B cell (primary cell): Measurements from ENCODE around the gene DOCK1. TPM values are rescaled to one million over a fixed set of nuclear protein-coding genes. Genes with fewer than 3 reads are reported as not detected.

Source experiments
- ATAC-seq: fragments of 200-7000 bp; cut with Tn5 transposase; one replicate; pipeline ENCODE4 v1.10.0; 2021; ENCODE audit warnings: low read depth, mild to moderate bottlenecking, moderate number of reproducible peaks, moderate library complexity
- CTCF ChIA-PET: fragments of 350-600 bp; sonication (Branson Sonifier 250); formaldehyde crosslinking; loops from one replicate; lab custom pipeline; 2021; ENCODE audit warnings: antibody characterized with exemption, inconsistent platforms; lab: Charles Lee
- POLR2A ChIA-PET: fragments of 350-600 bp; sonication (Branson Sonifier 250); formaldehyde crosslinking; loops from one replicate; lab custom pipeline; 2021; ENCODE audit warnings: antibody characterized with exemption; lab: Charles Lee
- DNase-seq: peaks from one replicate; pipeline ENCODE4 v3.0.0; 2013
- H2AFZ ChIP-seq: 2 replicates; pipeline ENCODE4 v1.6.1; 2012; ENCODE audit warnings: mild to moderate bottlenecking, low read depth, low read length; ENCODE audit not compliant: insufficient read depth, poor library complexity, severe bottlenecking
- H3K27ac ChIP-seq, 2 donors: 1 replicate in 1 of 2; 2 replicates in 1 of 2; pipeline ENCODE4 v1.5.1; 2012 to 2013; ENCODE audit warnings: low read length in 2 of 2, mild to moderate bottlenecking in 2 of 2, moderate library complexity in 1 of 2
- H3K27me3 ChIP-seq, 4 experiments: fragments of 200-600 bp in 1 of 4; sonication (generic) in 1 of 4; replicated peaks in 1 of 4; 1 replicate in 2 of 4; 2 replicates in 2 of 4; pipeline versions ENCODE4 v1.6.1 to v1.7.0; 2013 to 2016; ENCODE audit warnings: low read length in 3 of 4, mild to moderate bottlenecking in 2 of 4, mixed read lengths in 1 of 4, moderate library complexity in 1 of 4; ENCODE audit not compliant: insufficient read depth in 4 of 4, control insufficient read depth in 3 of 4; ENCODE audit errors: control extremely low read depth in 1 of 4
- H3K36me3 ChIP-seq, 2 experiments: replicated peaks in 1 of 2; 1 replicate in 1 of 2; 2 replicates in 1 of 2; pipeline versions ENCODE4 v1.6.1 to v1.7.1; 2013; ENCODE audit warnings: low read length in 1 of 2; ENCODE audit not compliant: insufficient read depth in 2 of 2, control insufficient read depth in 1 of 2; ENCODE audit errors: control extremely low read depth in 1 of 2, extremely low read depth in 1 of 2
- H3K4me1 ChIP-seq, 2 donors: fragments of 200-600 bp in 1 of 2; sonication (generic) in 1 of 2; 1 replicate in 1 of 2; 2 replicates in 1 of 2; pipeline versions ENCODE4 v1.5.1 to v1.6.1; 2013 to 2017; ENCODE audit warnings: low read length in 2 of 2; ENCODE audit not compliant: control insufficient read depth in 2 of 2, insufficient read depth in 2 of 2
- H3K4me2 ChIP-seq: replicated peaks from 2 replicates; pipeline ENCODE3; 2012; ENCODE audit warnings: mild to moderate bottlenecking, low read depth, low read length; ENCODE audit not compliant: poor library complexity, severe bottlenecking
- H3K4me3 ChIP-seq, 5 experiments: fragments of 200-600 bp in 1 of 5; sonication (generic) in 1 of 5; 1 replicate in 3 of 5; 2 replicates in 2 of 5; pipeline versions ENCODE4 v1.5.1 to v1.7.0; 2011 to 2016; ENCODE audit warnings: low read length in 4 of 5, mild to moderate bottlenecking in 4 of 5, low read depth in 2 of 5, control low read depth in 1 of 5, moderate library complexity in 1 of 5; ENCODE audit not compliant: insufficient read depth in 1 of 5; ENCODE audit errors: control extremely low read depth in 1 of 5, extremely low read depth in 1 of 5
- H3K79me2 ChIP-seq: fragments of 200-600 bp; sonication (generic); one replicate; pipeline ENCODE4 v1.6.0; 2016; ENCODE audit warnings: low read length; ENCODE audit not compliant: control insufficient read depth, insufficient read depth
- H3K9ac ChIP-seq: fragments of 200-600 bp; sonication (generic); 2 replicates; pipeline ENCODE4 v1.6.1; 2017; ENCODE audit warnings: mild to moderate bottlenecking, low read length, moderate library complexity
- H3K9me3 ChIP-seq, 3 donors: one replicate each; pipeline versions ENCODE4 v1.6.1 to v1.7.1; 2013; ENCODE audit warnings: low read length in 2 of 3; ENCODE audit not compliant: control insufficient read depth in 2 of 3, insufficient read depth in 1 of 3; ENCODE audit errors: control extremely low read depth in 1 of 3
- H4K20me1 ChIP-seq: 2 replicates; pipeline ENCODE4 v1.6.0; 2012; ENCODE audit warnings: mild to moderate bottlenecking, low read length; ENCODE audit not compliant: insufficient read depth, control insufficient read depth, poor library complexity, severe bottlenecking
- H3K27ac Mint-ChIP-seq: one replicate; pipeline ENCODE4 v1.8.0; 2021; ENCODE audit warnings: mixed read lengths
- H3K27me3 Mint-ChIP-seq: one replicate; pipeline ENCODE4 v1.8.0; 2021; ENCODE audit warnings: mixed read lengths
- H3K4me1 Mint-ChIP-seq: one replicate; pipeline ENCODE4 v1.8.0; 2021; ENCODE audit warnings: mixed read lengths
- H3K4me3 Mint-ChIP-seq: one replicate; pipeline ENCODE4 v1.8.0; 2021; ENCODE audit warnings: mixed read lengths
- H3K9me3 Mint-ChIP-seq: one replicate; pipeline ENCODE4 v1.8.0; 2022; ENCODE audit warnings: mixed read lengths; ENCODE audit not compliant: insufficient read depth
- EZH2 ChIP-seq: IDR thresholded peaks from 2 replicates; pipeline ENCODE4 v1.6.1; 2012; ENCODE audit warnings: borderline replicate concordance, low read depth, mild to moderate bottlenecking, moderate library complexity, low read length; ENCODE audit not compliant: insufficient read depth, poor library complexity, severe bottlenecking
- WGBS: methylation state at CpG from one replicate; pipeline ENCODE4 v1.1.5; 2013; ENCODE audit warnings: missing lambda C conversion rate; ENCODE audit not compliant: insufficient coverage; 5-methylcytosine and 5-hydroxymethylcytosine counted together
- intact Hi-C: fragments of 100-400 bp; cut with micrococcal nuclease; formaldehyde crosslinking; loops from one replicate; pipeline ENCODE4 v1.10.0; 2022
- polyA plus RNA-seq: library from polyadenylated mRNA; depleted of rRNA; stranded (reverse); fragments of >200 nt; gene quantifications from 2 replicates; pipeline ENCODE4 v1.2.3, GENCODE V29; 2012
- total RNA-seq, 2 donors: library from RNA; stranded (reverse); fragments of 120-200 nt in 1 of 2; gene quantifications; 1 replicate in 1 of 2; 2 replicates in 1 of 2; pipeline versions ENCODE4 v1.2.3 to v1.2.4, GENCODE V29; 2013 to 2022
- TF ChIP-seq, protein P1 (sequence below): fragments of 200-600 bp; IDR thresholded peaks from one replicate; pipeline ENCODE4 v1.8.0; 2022; ENCODE audit warnings: antibody characterized with exemption, mild to moderate bottlenecking

The DOCK1 gene
- total and polyA plus RNA-seq, 2 donors (not counting 1 experiment from before 2014, with no cell fraction given): not detected

- Mint-ChIP-seq H3K4me1 (no peaks in the 10 kb centered on the region), H3K27me3 (no peaks in the 10 kb centered on the region), H3K9me3 (no peaks in the 10 kb centered on the region), H3K27ac (no peak overlapping the region), H3K4me3 (no peak overlapping the region)
- CTCF ChIA-PET: no interaction called here
- no peak overlapping the region for H3K4me3 ChIP-seq
- H2AFZ ChIP-seq: no peak overlapping the region
- intact Hi-C loops: no loop called here
- no peak overlapping the region for H3K27ac ChIP-seq
- TF ChIP-seq EZH2: no peak
- TF ChIP-seq, protein P1, sequence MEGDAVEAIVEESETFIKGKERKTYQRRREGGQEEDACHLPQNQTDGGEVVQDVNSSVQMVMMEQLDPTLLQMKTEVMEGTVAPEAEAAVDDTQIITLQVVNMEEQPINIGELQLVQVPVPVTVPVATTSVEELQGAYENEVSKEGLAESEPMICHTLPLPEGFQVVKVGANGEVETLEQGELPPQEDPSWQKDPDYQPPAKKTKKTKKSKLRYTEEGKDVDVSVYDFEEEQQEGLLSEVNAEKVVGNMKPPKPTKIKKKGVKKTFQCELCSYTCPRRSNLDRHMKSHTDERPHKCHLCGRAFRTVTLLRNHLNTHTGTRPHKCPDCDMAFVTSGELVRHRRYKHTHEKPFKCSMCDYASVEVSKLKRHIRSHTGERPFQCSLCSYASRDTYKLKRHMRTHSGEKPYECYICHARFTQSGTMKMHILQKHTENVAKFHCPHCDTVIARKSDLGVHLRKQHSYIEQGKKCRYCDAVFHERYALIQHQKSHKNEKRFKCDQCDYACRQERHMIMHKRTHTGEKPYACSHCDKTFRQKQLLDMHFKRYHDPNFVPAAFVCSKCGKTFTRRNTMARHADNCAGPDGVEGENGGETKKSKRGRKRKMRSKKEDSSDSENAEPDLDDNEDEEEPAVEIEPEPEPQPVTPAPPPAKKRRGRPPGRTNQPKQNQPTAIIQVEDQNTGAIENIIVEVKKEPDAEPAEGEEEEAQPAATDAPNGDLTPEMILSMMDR: no peak
- H3K9me3 ChIP-seq: peaks cover 0 to 5% (median 0%) of the 10 kb centered on the region in 3 donors
- no peak for ATAC-seq
- no peaks in the 10 kb centered on the region for H4K20me1 ChIP-seq
- H3K27me3 ChIP-seq: no peaks in the 10 kb centered on the region
- H3K79me2 ChIP-seq: no peaks in the 10 kb centered on the region
- no peaks in the 10 kb centered on the region for H3K36me3 ChIP-seq
- H3K4me2 ChIP-seq: no peak overlapping the region
- WGBS: 100% methylated on average over 2 of the region's 4 CpGs
- no peak overlapping the region for H3K9ac ChIP-seq
- DNase-seq: no peak
- POLR2A ChIA-PET: no interaction called here
- H3K4me1 ChIP-seq: no peaks in the 10 kb centered on the region
Measured at GRCh38 chr10:127272076-127272475, 366.8 kb downstream of the DOCK1 start.

DNA sequence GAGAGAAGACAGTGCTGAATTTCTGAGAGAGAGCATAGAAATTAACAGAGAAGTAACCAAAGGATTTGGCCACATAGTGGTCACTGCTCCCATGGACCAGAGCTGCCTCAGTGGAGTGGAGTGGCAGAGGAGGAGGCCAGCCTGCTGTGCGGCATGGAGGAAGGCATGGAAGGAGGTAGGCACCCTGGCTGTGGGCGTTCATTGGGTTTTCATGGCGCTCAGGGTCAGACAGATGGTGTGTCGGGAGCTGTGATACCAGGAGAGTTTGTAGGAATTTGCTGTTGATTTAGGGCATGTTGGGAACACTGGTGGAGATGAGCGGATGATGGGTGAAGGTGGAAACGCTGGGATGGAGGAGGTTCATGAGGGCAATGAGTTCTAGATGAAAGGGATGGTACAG lies 370.0 kb downstream of the DOCK1 start:
- intact Hi-C loops: no loop called here
- DNase-seq: no peak
- Histone ChIP-seq H3K36me3 (no peaks in the 10 kb centered on the region), H3K9ac (no peak overlapping the region), H4K20me1 (no peaks in the 10 kb centered on the region), H3K9me3 (peaks cover 0 to 5% (median 0%) of the 10 kb centered on the region in 3 donors), H3K4me3 (no peak overlapping the region), H3K79me2 (no peaks in the 10 kb centered on the region), H3K4me1 (no peaks in the 10 kb centered on the region), H3K27me3 (no peaks in the 10 kb centered on the region), H3K27ac (no peak overlapping the region), H2AFZ (no peak overlapping the region), H3K4me2 (no peak overlapping the region)
- WGBS: 93% methylated on average over 6 of the region's 6 CpGs
- no peaks in the 10 kb centered on the region for H3K27me3 Mint-ChIP-seq
- TF ChIP-seq, protein P1: no peak
- no peak for TF ChIP-seq EZH2
- no peaks in the 10 kb centered on the region for H3K4me1 Mint-ChIP-seq
- POLR2A ChIA-PET: no interaction called here
- H3K27ac Mint-ChIP-seq: no peak overlapping the region
- no peak overlapping the region for H3K4me3 Mint-ChIP-seq
- no peak for ATAC-seq
- CTCF ChIA-PET: no interaction called here
- H3K9me3 Mint-ChIP-seq: no peaks in the 10 kb centered on the region
